Upper lobe of right lung (tissue), 1 donor: Measurements from ENCODE around the gene CCBE1. TPM values are rescaled to one million over a fixed set of nuclear protein-coding genes. Genes with fewer than 3 reads are reported as not detected.
A peak's percentile ranks its signal among the peaks of the same experiment; 100 is the strongest.

Experiments used
- ATAC-seq: fragments of 200-7000 bp; cut with Tn5 transposase; one replicate; pipeline ENCODE4 v1.9.1; 2020; ENCODE audit warnings: mild to moderate bottlenecking, moderate library complexity
- DNase-seq: peaks from one replicate; pipeline ENCODE4 v3.0.0-alpha.2; 2020
- H3K27ac ChIP-seq: fragments of 200-600 bp; one replicate; pipeline ENCODE4 v1.8.0; 2022
- H3K27me3 ChIP-seq: fragments of 200-600 bp; one replicate; pipeline ENCODE4 v1.8.0; 2022; ENCODE audit warnings: mild to moderate bottlenecking
- H3K36me3 ChIP-seq: fragments of 200-600 bp; one replicate; pipeline ENCODE4 v1.8.0; 2022
- H3K4me1 ChIP-seq: fragments of 200-600 bp; one replicate; pipeline ENCODE4 v1.8.0; 2022
- H3K4me3 ChIP-seq: fragments of 200-600 bp; one replicate; pipeline ENCODE4 v1.8.0; 2022; ENCODE audit warnings: mild to moderate bottlenecking
- H3K9me3 ChIP-seq: fragments of 200-600 bp; one replicate; pipeline ENCODE4 v1.8.0; 2022
- CTCF ChIP-seq: fragments of 200-600 bp; IDR thresholded peaks from one replicate; pipeline ENCODE4 v1.8.0; 2022; ENCODE audit warnings: antibody characterized with exemption
- intact Hi-C: fragments of 100-400 bp; cut with DNase I; formaldehyde crosslinking; loops from one replicate; pipeline ENCODE4 v1.11.0; 2022
- total RNA-seq: library from RNA; stranded (reverse); fragmentation: NEBNext Ultra II Directional; extraction: Animal tissue kit (Norgen Biotek cat#: 25700); gene quantifications from one replicate; pipeline ENCODE4 v1.2.1, GENCODE V29; 2021
- donor health status: DM: no; HTN: yes; CAD: no; lungs with severe emphysema.

The CCBE1 gene
- total RNA-seq, 1 donor from 2014 or later: 27.8 TPM

GRCh38 chr18:59699061-59699460 is 1.8 kb upstream of the CCBE1 start:
- Histone ChIP-seq H3K4me1 (peaks cover 5% of the 10 kb centered on the region), H3K4me3 (no peak overlapping the region), H3K36me3 (no peaks in the 10 kb centered on the region), H3K27ac (peak overlapping the region; percentile 51), H3K27me3 (peaks cover 30% of the 10 kb centered on the region), H3K9me3 (no peaks in the 10 kb centered on the region)
- DNase-seq (no peak), ATAC-seq (no peak)
- no peak for TF ChIP-seq CTCF
- intact Hi-C loops: no loop called here

- H3K27me3 ChIP-seq: peaks cover 30% of the 10 kb centered on the region
- H3K27ac ChIP-seq: peak overlapping the region; percentile 80
- TF ChIP-seq CTCF: no peak
- peaks cover 5% of the 10 kb centered on the region for H3K4me1 ChIP-seq
- H3K36me3 ChIP-seq: no peaks in the 10 kb centered on the region
- H3K4me3 ChIP-seq: peak overlapping the region; percentile 57
- ATAC-seq (peak; percentile 40), DNase-seq (no peak)
- intact Hi-C loops: no loop called here
- H3K9me3 ChIP-seq: no peaks in the 10 kb centered on the region
Measured at GRCh38 chr18:59696311-59697235, 650 bp downstream of the CCBE1 start.

- TF ChIP-seq CTCF: no peak
- peaks cover 30% of the 10 kb centered on the region for H3K27me3 ChIP-seq
- no peak for ATAC-seq
- intact Hi-C loops: no loop called here
- no peak for DNase-seq
- no peaks in the 10 kb centered on the region for H3K36me3 ChIP-seq
- peak overlapping the region; percentile 57 for H3K4me3 ChIP-seq
- H3K4me1 ChIP-seq: peaks cover 6% of the 10 kb centered on the region
- peak overlapping the region; percentile 80 for H3K27ac ChIP-seq
- H3K9me3 ChIP-seq: no peaks in the 10 kb centered on the region
Measured at GRCh38 chr18:59695551-59695950, 1.7 kb downstream of the CCBE1 start.

GRCh38 chr18:59694824-59695223 is 2.4 kb downstream of the CCBE1 start:
- no peak for DNase-seq
- no peak for TF ChIP-seq CTCF
- no peak overlapping the region for H3K27ac ChIP-seq
- ATAC-seq: no peak
- H3K4me1 ChIP-seq: peaks cover 10% of the 10 kb centered on the region
- peaks cover 35% of the 10 kb centered on the region for H3K27me3 ChIP-seq
- peak overlapping the region; percentile 57 for H3K4me3 ChIP-seq
- intact Hi-C loops: no loop called here
- no peaks in the 10 kb centered on the region for H3K9me3 ChIP-seq
- H3K36me3 ChIP-seq: no peaks in the 10 kb centered on the region

- intact Hi-C loops: no loop called here
- DNase-seq: no peak
- no peak for TF ChIP-seq CTCF
- Histone ChIP-seq H3K9me3 (no peaks in the 10 kb centered on the region), H3K4me1 (peaks cover 6% of the 10 kb centered on the region), H3K27ac (no peak overlapping the region), H3K4me3 (no peak overlapping the region), H3K27me3 (peaks cover 25% of the 10 kb centered on the region), H3K36me3 (no peaks in the 10 kb centered on the region)
- no peak for ATAC-seq
Measured at GRCh38 chr18:59691996-59692395, 5.2 kb downstream of the CCBE1 start.
